ENCODE results near the gene KCNJ16.

The KCNJ16 gene

GRCh38 chr17:70070305-70071027 is 4.6 kb upstream of the KCNJ16 start:
- TF ChIP-seq CTCF (IDR thresholded peaks at IDR 0.05; ENCODE audit: low read depth, low read length, missing control alignments): no peak
- no peak for DNase-seq (ENCODE audit: low read depth)
- no peak overlapping the region for H3K4me3 ChIP-seq (ENCODE audit: low read depth, low read length)

- no peak for DNase-seq (ENCODE audit: low read depth)
- H3K4me3 ChIP-seq (ENCODE audit: low read depth, low read length): no peak overlapping the region
- no peak for TF ChIP-seq CTCF (IDR thresholded peaks at IDR 0.05; ENCODE audit: low read depth, low read length, missing control alignments)
These were observed 3.9 kb upstream of the KCNJ16 start for GRCh38 chr17:70071127-70071526.

GRCh38 chr17:70071620-70072019 is 3.4 kb upstream of the KCNJ16 start:
- no peak overlapping the region for H3K4me3 ChIP-seq (ENCODE audit: low read depth, low read length)
- no peak for TF ChIP-seq CTCF (IDR thresholded peaks at IDR 0.05; ENCODE audit: low read depth, low read length, missing control alignments)
- no peak for DNase-seq (ENCODE audit: low read depth)

- no peak for DNase-seq (ENCODE audit: low read depth)
- TF ChIP-seq CTCF (IDR thresholded peaks at IDR 0.05; ENCODE audit: low read depth, low read length, missing control alignments): no peak
- no peak overlapping the region for H3K4me3 ChIP-seq (ENCODE audit: low read depth, low read length)
These were observed 2.3 kb upstream of the KCNJ16 start for GRCh38 chr17:70072546-70073309.

- H3K4me3 ChIP-seq (ENCODE audit: low read depth, low read length): no peak overlapping the region
- TF ChIP-seq CTCF (IDR thresholded peaks at IDR 0.05; ENCODE audit: low read depth, low read length, missing control alignments): no peak
- DNase-seq (ENCODE audit: low read depth): no peak
These were observed 1.7 kb upstream of the KCNJ16 start for GRCh38 chr17:70073310-70073709.

GRCh38 chr17:70073799-70074198 is 1.2 kb upstream of the KCNJ16 start:
- H3K4me3 ChIP-seq (ENCODE audit: low read depth, low read length): no peak overlapping the region
- no peak for DNase-seq (ENCODE audit: low read depth)
- no peak for TF ChIP-seq CTCF (IDR thresholded peaks at IDR 0.05; ENCODE audit: low read depth, low read length, missing control alignments)
